GM21529 (cell line): ENCODE results near the gene EPB41L2.
"Not testable (repeated sequence)": the region's sequence is repeated elsewhere in the genome, so short reads cannot be mapped to it uniquely, and the experiment has no call there.

ENCODE experiments used
- ATAC-seq: cut with Tn5 transposase; IDR thresholded peaks from one replicate; pipeline ENCODE4 v1.9.1; 2021; ENCODE audit not compliant: unreplicated experiment

The EPB41L2 gene

DNA sequence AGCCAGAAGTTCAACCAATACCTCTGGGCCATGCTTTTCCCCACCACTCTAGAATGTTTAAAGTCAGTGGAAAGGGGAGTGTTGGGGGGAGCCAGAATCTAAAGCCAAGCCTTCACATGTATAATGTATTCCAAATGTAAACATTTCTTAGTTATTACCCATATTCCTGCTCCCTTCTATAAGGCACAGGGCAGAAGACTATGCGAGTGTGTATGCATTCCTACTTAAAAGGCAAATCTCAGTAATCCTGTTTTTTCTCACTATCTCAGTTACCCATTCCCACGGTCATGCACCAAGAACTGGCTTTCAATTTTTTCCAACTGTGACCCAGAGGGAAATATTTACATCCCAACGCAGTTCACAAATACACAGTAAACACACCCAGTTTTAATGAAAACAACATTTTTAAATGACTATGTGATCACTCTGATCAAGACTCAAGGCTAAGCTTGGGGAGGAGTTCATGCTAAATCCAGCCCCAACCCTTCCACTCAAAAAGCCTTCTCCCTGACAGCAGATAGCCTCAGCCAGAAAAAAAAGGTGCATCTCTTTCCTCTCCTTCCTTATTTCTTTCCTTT is 57.5 kb downstream of the EPB41L2 start:
- no peak for ATAC-seq

DNA sequence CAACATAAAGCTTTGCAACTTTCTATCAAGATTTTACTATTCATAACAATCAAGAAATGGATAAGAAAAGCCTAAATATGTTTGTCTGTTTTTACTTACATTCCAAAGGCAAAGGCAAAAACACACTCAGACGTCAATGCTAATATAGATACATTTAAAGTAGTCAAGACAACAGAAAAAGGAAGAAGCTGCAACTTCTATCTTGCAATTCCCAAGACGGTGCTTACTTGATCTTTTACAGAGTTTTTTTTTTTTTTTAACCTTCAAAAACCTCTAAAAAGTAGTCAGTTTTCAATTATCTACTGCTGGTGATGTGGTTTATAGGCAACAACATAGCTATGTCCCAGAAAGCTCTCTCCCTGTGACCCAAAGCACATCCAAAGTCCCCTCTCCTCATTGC is 58.1 kb downstream of the EPB41L2 start:
- no peak for ATAC-seq

DNA sequence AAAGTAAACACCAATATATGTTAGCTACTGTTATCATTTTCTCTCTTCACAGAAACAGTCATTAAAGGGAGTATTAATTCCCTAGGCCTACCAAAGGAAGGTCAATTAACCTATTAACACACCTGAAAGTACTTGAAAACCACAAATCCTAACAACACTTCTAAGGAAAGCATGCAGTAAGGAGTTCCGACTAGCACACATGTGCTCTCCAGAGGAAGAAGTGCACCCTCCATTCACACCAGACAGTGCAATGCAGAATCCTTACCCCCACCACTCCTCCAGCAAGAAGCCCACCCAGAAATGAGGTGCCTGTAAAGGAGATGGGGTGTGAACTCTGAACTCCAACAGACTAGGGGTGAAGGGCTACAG is 58.7 kb downstream of the EPB41L2 start:
- no peak for ATAC-seq

DNA sequence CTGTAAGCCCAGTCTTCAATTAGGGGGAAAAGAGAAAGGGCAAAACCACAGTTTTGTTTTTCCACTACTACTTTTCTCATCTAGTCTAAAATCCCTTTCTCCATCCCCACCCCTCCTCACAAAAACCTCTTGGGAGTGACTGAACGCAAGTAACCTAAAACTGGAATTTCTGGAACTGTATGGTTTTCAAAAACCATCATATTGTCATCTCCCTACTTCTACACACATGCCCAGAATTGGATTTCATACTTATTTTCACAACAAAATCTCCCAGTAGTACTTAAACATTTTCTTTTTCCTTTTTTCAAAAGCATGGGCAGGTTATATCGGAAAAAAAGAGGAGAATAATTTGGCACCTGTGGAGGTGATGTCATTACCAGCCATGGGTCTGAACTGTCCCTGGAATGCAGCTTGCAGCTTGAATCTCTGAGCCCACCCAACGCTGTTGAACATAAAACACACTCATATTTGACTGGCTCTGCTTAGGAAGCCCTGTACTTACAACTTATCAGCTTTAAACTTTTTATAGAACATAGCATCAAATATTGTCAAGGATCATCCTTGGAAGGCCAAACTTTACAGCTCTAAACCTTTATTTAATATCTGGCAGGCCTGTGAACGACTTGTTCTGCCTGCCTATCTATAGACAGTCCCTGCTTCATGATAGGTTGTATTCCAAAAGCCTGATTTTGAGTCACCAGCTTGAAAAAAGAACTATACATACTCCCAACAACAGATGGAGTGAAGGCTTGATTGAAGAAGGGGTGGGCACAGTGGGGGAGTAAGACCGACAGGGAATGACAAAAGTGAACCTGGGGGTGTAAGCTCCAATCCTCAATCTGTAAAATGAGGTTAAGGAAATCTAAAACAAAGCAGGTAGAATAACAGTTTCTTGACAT is 59.3 kb downstream of the EPB41L2 start:
- no peak for ATAC-seq

DNA sequence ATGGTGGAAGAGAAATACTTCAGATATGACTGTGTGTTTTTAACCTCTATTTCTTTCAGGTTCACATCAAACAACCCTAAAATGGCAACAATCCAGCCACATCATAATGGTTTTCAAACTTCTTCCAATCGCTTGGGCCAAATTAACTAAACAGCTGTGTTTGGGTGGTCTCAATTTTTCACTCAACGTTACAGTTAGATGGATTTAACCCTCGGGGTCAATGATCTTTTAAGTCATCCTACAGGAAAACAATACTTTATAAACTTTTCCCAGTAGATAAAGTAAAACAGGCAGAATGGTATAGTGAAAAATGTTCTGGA is 60.4 kb downstream of the EPB41L2 start:
- ATAC-seq: no peak

DNA sequence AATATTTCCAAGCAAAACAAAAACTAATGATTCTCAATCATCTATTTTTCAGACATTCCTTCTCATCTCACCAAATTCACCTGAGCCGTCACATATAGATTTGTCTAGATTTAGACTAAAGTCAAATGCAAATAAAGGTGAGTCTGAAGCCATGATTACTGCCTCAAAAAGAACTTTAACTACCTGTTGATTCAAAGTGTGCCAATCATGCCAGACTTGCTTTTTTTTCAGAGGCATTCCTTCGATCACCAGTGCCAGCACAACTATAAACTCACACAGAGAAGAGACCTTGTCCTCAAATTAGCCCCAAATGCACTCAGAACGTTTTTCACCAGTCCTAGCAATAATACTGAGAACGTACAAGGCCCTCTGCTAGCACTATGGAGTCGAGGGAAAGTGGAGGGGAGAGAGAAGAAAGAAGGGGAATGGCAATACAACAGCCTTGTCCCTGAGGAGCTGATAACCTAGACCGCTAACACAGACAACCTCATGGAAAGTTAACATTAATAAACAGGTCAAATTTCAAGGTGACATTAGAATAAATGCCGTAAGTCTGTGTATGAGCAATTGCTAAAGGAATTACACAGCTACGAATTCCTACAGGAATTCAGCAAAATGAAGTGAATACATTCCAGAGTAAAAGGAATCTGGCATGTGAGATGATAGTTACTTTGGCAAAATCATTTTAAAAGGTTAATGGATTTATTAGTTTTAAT is 60.9 kb downstream of the EPB41L2 start:
- ATAC-seq: no peak

DNA sequence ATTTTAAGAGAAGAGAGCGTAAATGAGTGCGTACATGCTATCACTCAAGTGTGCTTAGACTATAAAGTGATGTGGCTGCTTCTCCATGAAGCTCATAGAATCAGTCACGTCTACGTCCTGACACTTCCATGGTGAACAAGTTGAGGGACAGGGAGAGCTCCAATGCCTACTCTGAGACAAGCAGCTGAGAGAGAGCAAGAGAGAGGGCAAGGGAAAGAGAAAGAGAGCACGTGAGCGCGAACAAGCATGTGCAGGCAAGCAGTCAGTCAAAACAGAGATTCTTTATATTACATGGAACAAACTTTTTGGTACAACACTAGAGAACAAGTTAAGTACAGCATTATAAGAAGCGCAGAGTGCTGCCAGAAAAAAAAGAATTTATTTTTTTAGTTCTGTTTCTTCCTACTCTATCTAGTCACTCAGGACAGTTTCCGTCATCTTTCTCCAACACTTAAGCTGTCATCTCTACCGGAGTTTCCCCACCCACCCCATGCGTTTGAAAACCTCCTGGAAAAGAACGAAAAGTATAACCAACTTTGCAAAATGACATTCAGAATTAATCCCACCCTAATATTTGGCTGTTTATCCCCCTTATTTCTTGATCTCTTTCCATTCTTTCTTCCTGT is 61.8 kb downstream of the EPB41L2 start:
- ATAC-seq: no peak

DNA sequence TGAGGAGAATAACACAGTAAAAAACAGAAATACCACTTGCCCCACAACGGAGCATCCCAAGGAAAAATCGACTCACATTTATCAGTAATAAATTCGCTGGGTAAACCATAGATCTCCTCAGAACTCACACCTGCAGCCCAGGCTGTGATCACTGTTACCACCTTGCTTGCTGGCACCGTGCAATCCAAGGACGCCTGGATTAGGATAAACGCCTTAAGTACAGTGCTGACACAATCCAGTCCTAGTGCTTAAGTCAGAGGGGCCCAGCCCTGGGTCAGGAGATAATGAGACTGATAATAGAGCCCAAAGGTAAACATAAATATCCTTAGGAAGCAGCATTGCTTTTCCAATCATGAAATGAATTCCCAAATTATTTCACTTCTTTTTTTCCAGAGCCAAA is 62.5 kb downstream of the EPB41L2 start:
- no peak for ATAC-seq

DNA sequence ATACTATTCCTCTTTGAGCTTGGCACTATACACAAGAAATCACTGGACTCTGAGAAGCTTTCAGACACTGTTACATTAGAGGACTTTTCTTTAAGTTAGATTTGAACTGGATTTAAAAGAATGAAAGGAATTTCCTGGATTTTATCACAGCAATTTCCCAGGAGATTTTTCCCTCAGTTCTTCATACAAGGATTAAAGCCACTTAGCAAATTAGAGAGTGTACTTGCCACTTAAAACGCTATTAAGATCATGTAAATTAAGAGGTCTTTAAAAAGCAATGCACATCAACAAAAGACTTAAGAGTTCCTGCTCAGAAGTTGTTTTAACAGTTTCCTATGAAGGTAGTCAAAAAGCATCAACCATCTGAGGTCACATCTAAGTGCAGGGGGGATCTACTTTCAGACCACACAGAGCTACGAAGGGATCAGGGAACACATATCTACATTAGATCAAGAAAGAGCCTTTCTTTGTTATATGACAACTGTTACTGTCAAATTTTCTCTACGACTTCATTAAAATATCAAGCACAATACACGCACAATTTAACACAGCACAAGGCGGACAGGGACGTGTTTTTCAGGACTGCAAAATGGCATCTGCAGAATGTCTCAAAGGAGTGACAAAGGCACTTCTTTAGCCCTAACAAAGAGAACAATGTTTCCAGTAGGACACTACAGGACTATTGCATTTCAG is 65.8 kb downstream of the EPB41L2 start:
- ATAC-seq: no peak

DNA sequence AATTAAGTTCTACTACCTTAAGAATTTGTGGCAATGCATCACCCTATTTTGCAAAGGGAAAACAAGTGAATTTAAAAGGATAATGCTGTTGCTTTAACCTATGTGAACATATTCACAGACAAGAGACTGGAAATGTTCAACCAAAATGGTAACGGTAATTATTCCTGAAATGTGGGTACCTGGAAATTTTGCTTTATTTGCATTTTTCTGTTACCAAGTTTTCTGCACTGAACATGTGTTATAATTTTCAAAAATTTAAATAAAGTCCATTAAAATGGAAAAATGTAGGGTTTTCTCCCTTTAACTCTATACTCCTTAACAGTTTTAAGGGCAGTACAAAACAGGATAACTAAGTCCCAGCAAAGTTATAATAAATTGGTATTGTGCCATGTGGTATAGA is 66.4 kb downstream of the EPB41L2 start:
- no peak for ATAC-seq

DNA sequence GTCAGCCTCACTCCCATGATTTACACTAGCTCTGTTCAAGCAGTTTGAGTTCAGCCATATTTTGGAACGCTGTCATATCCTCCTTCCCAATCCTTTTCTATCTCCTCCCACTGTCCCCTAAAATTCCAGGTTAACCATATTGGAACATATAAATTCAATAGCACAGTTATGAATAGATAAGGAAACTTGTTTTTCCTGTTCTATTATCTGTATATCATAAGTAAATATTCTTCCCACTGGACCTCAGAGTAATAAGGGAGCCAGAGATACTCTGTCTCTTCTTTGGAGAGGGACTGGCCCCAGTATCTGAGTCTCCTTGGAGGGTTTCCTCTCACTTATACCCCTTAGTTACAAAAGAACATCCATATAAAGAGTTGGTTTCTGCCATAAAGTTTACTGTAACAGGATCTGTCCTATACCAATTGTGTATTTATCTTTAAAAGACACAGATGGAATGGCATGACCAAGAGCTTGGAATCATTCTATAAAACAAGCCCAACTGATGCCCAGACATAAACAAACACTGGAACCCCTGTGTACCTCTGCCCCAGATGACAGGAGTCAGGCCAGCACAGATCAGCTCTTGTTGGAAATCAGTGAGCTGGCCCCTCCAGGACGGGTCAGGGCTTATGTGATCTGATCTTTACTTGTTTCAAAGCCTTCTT is 67.1 kb downstream of the EPB41L2 start:
- ATAC-seq: no peak

DNA sequence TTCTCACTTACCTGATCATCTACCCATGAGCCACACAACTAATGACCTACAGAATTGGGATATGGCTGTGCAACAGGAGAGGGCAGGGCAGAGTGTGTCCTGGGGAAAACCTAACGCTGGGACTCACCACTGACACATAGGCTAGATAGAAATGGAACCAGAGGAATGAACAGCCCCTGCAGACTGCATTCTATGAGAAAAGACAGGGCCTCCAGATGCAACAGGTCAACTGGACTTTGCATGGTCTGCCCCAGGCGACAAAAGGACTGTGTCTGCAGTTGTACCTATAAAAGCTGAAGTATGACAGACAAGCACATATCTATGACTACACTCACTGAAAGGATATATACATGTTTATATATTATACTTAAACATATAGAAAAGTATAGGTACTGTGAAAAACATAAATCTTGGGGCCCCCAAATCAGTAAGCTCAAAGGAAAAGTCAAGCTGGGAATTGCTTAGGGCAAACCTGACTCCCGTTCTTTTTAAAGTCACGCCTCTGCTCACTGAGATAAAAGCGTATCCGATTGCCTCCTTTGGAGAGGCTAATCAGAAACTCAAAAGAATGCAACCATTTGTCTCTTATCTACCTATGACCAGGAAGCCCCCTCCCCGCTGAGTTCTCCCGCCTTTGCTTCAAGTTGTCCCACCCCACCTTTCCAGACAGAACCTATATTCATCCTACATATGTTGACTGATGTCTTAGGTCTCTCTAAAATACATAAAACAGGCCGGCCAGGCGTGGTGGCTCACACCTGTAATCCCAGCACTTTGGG is 68.5 kb downstream of the EPB41L2 start:
- no peak for ATAC-seq

DNA sequence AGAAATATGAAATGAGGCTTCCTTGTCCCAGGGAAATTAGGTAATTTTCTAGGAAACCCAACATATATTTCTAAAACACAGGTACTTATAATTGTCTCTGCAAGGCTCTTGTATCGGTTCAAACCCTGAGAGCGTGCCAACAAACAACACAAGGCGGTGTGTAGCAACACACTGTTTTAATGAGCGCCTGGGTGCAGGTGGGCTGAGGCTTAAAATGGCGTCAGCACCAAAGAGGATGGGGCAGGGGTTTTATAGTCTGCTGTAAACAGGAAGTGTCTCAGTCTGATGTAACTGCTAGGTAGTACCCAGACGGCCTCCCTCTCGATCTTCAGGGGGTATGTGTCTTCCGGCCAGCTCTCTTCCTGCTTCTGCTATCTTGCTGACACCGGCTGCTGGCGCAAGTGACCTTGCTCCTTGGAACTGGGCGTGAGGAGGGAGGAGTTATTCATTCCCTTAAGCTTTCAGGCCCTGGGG is 69.7 kb downstream of the EPB41L2 start:
- no peak for ATAC-seq

DNA sequence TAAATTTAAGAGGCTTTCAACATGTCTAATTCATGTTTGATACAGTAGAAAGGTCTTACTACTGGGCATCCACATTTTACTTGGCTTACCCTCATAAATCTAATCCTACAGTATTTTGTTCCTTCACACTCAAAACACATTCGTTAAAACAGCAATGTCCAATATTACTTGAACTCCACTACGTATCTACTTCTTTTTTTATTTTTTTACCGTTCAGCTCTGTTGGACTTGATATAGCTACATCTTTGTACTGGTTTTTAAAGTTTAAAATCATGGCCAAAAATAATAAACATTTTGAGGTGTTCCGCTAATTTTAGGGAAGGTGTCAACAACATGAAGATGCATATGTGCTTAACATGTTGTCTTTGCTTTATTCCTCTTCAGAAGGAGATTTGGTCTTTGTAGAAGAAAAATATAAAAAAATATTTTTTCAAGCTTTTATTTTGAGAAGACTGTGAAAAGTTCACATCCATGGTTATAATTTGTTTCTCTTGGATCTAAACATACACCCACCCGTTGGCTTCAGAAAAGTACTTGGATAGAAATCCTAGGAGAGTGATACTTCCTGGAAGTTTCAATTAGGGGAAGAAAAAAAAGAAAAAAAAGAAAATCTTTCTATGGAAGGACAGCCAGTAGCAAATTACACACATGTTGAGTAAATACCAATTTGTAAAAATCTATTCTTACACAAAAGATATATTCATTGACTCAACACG is 71.5 kb downstream of the EPB41L2 start:
- ATAC-seq: no peak

DNA sequence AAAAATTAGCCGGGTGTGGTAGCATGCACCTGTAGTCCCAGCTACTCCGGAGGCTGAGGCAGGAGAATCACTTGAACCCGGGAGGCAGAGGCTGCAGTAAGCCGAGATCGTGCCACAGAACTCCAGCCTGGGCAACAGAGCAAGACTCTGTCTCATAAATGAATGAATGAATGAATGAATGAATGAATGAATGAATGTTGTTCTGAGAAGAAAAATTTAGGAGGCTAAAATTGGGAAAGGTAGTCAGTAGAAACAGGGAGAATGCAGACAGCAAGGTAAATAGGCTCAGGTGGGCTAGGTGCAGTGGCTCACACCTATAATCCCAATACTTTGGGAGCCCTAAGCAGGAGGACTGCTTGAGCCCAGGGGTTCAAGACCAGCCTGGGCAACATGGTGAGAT is 75.5 kb downstream of the EPB41L2 start:
- not testable (repeated sequence) for ATAC-seq

DNA sequence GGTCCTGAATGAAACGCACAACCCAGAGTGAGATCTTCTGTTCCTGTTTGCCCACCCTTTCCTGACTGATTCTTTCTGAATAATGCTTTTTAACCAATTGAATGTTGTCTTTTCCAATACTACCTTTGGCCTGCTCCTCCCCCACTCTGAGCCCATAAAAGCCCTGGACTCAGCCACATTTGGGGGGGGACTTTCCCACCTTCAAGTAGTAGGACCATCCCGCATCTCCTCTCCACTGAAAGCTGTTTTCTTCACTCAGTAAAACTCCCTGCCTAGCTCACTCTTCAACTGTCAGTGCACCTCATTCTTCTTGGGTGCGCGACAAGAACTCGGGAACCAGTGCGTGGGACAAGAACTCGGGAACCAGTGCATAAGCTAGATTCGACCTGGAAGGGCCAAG is 77.9 kb downstream of the EPB41L2 start:
- no peak for ATAC-seq

DNA sequence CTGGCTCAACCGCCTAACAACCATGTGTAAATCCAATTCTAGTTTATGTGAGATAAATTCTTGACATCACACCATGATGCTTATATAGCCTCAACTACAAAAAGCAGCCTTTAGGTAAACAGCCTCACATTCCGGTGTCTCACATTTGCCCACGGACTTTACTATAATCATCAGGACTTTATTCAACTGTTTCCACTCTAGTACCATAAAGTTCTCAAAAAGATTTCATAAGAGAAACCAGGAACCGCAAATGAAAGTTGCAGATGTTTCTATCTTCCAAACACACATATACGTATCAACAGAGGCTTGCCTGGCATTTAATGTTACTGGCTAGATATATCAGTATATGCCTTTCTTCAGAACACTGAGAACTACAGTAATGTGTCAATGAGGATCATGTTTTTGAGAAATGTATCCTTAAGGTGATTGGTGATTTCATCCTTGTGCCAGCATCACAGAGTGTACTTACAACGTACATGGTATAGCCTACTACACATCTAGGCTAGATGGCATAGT is 80.0 kb downstream of the EPB41L2 start:
- ATAC-seq: no peak

DNA sequence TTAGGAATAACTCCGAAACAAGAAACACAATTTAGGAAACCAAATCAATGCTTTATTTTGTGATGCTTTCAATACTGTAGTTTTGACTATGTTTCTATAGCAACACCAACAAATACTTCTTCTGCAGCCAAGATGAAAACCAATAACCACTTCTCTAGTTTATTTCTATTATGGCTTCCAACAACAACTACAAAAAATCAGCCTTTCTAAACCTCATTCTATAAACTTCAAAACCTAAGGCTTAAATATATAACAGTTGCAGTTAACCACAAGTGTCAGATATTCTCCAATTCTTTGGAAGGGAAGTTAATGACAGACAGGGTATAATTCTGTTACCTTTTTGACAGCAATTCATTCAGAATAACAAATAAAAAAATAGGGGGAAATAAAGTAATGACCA is 80.9 kb downstream of the EPB41L2 start:
- no peak for ATAC-seq

DNA sequence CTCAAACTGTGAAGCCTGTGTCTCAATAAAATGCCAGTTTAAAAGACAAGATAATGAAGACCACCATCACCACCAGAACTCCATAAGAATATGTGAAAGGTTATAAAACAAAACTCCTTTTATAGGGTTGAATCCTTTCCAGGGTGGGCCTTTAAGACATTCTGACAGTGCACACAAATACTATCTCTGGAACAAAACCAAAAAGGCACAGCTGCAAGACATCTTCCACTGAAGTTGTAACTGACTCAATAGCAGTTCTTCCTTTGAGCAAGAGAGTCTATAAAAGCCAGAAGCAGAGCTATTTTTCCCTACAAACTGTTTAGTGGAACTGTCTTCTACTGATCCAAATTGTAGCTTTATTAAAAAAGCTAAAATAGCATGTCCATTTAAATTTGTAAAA is 81.6 kb downstream of the EPB41L2 start:
- ATAC-seq: no peak
